DMS 273 (cell line): ENCODE measurements around the gene THBS3.
A peak's percentile ranks its signal among the peaks of the same experiment; 100 is the strongest.
"Not testable (repeated sequence)": the region's sequence is repeated elsewhere in the genome, so short reads cannot be mapped to it uniquely, and the experiment has no call there.

Source experiments
- DNase-seq: peaks from one replicate; lab custom pipeline; 2025; ENCODE audit not compliant: unreplicated experiment; lab: John Stamatoyannopoulos, UW

THBS3 gene

DNA sequence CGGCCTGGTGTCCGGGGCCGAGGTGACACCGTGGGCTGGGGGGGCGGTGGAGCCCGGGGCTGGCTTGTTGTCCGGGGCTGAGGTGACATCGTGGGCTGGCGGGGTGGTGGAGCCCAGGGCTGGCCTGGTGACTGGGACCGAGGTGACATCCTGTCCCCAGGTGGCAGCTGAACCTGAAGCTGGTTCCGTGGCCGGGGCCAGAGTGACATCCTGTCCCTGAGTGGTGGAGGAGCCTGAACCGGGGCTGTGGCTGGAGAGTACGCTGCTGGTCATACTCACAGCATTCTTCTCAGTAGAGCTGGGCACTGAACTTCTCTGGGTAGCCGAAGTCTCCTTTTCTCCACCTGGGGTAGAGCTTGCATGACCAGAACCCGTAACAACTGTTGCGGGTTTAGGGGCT is 15.8 kb downstream of the THBS3 start:
- DNase-seq, result no peak

DNA sequence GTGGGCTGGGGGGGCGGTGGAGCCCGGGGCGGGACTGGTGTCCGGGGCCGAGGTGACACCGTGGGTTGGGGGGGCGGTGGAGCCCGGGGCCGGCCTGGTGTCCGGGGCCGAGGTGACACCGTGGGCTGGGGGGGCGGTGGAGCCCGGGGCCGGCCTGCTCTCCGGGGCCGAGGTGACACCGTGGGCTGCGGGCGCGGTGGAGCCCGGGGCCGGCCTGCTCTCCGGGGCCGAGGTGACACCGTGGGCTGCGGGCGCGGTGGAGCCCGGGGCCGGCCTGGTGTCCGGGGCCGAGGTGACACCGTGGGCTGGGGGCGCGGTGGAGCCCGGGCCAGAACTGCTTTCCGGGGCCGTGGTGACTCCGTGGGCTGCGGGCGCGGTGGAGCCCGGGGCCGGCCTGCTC is 17.8 kb downstream of the THBS3 start:
- not testable (repeated sequence) for DNase-seq

DNA sequence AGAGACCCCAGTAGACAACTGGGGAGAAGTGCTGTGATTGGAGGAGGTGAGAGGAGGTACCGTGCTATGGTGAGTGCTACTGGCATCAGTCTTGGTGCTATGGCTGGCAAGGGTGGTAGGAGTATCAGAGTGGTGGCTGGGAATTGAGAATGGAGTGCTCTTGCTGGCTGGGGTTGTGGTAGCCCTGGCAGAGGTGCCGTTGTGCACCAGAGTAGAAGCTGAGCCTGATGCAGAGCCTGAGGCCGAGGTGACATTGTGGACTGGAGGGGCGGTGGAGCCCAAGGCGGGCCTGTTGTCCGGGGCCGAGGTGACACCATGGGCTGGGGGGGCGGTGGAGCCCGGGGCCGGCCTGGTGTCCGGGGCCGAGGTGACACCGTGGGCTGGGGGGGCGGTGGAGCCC is 19.4 kb downstream of the THBS3 start:
- DNase-seq, result no peak

GRCh38 chr1:155187456-155187891 is 20.2 kb downstream of the THBS3 start:
- DNase-seq, result no peak

- no peak for DNase-seq
These were observed 20.8 kb downstream of the THBS3 start for GRCh38 chr1:155186794-155187455.

DNA sequence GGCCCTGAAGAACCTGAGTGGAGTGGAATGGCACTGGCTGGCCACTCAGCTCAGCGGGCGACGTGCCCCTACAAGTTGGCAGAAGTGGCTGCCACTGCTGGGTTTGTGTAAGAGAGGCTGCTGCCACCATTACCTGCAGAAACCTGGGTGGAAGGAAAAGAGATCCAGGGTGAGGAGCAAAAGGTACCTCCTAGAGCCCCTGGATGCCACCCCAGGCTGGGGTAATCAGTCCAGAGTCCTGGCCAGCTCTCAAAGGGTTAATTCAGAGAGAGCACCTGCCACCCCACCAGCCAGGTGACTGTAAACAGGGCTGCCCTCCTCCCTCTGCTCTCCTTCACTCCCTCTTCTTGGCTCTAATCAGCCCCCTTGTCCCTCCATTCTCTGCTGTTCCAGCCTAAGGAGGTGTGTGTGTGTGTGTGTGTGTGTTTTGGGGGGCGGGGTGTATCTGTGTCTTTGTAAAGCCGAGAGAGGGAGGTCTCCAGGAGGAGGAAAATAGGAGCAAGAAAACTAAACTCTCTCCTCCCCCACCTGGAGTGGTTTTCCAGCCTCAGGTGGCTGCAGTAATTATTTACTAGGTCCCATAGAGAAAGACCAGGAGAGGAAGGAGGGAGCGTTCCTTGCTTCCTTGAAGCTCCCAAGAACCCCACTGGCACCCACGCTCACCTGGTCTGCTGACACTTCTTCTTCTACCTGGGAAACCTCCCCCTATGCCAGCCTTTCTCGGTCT is 21.5 kb downstream of the THBS3 start:
- DNase-seq, result no peak

DNA sequence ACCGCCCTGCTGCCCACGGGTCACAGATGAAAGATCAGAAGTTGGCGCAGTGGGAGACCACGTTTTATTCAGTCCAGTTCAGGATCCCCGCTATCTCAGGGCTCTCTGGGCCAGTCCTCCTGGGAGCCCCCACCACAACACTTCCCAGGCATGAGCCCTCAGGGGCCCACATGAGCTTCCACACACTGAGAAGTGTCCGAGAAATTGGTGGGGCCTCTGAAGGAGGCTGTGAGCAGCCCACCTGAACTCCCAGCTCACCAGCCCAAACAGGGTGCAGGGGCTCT is 22.0 kb downstream of the THBS3 start:
- no peak for DNase-seq

GRCh38 chr1:155184835-155185782 is 22.6 kb downstream of the THBS3 start:
- no peak for DNase-seq

DNA sequence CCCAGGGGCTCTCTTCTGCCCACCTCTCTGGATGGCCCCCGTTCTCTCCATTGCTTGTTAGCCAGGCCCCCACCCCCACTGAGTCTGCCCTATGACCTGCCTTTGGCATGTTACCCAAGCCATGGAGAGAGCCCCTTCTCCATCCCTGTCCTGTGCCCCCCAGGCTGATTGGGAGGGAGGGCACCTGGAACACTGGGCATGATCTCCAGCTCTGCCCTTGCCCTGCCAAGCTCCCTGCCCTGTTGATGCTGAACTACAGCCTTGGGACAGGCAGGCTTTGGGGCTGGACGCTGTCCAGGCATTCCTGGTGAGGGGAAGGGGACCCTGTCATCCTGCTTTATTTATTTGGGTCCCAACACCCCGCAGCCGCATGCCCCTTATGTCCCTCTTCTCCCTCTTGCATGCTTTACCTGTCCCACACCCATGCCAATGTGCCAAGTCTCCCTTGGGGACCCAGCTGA is 23.3 kb downstream of the THBS3 start:
- no peak for DNase-seq

- DNase-seq, result no peak
These were observed 23.9 kb downstream of the THBS3 start for GRCh38 chr1:155183775-155184221.

DNA sequence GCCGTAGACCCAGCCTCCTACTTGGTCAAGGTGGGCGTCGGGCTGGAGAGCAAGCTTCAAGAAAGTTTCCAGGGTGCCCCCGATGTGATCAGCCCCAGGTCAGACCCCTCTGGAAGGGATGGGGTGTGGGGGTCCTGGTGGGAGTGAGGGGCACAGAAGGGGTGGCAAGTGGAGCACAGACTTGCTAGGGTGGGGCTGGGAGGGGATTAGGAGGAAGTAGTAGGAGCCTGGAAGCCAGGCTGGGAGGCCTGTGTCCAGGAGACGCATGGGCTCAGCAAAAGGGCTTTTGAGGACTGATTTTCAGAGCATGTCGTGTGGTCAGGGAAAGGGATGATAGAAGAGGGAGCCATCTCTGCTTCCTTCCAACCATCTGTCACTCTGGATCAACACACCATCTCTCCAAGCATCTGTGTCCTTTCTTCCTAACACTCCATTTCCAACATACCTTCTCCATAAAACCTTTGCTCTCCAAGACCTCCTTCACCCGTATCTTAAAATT is 25.6 kb downstream of the THBS3 start:
- no peak for DNase-seq

- DNase-seq, result no peak
These were observed 26.2 kb downstream of the THBS3 start for GRCh38 chr1:155181371-155182051.

DNA sequence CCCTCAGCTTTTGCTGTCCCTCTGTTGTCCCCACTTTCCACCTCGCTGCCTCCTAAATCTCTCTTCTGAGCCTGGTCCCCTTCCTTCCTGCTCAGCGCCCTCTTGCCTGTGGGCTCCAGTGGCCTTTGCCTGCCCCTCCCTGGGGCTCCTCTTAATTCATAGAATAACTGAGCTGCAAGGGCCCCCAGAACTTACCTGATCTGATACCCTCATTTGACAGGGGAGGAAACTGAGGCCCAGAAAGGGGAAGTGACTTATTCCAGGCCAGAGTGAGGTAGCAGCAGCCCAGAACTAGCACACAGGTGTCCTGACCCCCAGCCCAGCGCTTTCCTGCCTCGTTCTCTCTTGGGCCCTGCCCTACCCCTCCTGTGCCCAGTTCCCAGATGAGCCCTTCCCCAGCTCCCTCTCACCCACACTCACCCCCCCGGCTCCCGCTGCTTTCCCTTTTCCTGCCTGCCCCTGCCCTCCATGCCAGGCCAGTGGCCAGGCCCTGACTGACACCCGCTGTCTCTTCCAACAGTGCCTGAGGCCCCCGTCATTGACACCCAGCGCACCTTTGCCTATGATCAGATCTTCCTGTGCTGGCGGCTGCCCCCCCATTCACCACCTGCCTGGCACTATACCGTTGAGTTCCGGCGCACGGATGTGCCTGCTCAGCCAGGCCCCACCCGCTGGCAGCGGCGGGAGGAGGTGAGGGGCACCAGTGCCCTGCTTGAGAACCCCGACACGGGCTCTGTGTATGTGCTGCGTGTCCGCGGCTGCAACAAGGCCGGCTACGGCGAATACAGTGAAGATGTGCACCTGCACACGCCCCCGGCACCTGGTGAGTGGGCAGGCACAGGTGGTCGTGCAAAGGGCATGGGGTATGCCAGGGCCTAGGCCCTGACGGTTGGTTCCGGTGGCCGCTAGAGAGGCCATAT is 28.3 kb downstream of the THBS3 start:
- no peak for DNase-seq

GRCh38 chr1:155178441-155179111 is 29.1 kb downstream of the THBS3 start:
- DNase-seq, result no peak

DNA sequence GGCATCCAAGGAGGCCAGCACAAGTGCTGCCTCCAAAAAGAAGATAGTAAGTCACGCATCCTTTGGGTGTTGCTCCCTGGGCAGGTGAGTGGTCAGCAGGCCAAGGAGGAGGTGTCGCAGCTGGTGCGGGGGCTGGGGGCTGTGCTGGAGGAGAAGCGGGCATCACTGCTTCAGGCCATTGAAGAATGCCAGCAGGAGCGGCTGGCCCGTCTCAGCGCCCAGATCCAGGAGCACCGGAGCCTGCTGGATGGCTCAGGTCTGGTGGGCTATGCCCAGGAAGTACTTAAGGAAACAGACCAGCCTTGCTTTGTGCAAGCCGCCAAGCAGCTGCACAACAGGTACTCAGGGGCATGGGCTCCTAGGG is 29.8 kb downstream of the THBS3 start:
- DNase-seq, result no peak

- DNase-seq, result no peak
These were observed 30.3 kb downstream of the THBS3 start for GRCh38 chr1:155177192-155177917.

GRCh38 chr1:155176544-155177071 is 31.1 kb downstream of the THBS3 start:
- DNase-seq, result peak; percentile 92

- peak; percentile 61 for DNase-seq
These were observed 31.7 kb downstream of the THBS3 start for GRCh38 chr1:155175927-155176371.
